Fibroblast of mammary gland (primary cell): ENCODE data around the gene MOBP.

Experiments used
- DNase-seq: peaks from one replicate; pipeline ENCODE4 v3.0.0-alpha.2; 2010; ENCODE audit warnings: low read depth
- H3K4me3 ChIP-seq: 2 replicates; pipeline ENCODE4 v1.5.1; 2011; ENCODE audit warnings: low read depth, mild to moderate bottlenecking, low read length, moderate library complexity; ENCODE audit not compliant: control insufficient read depth
- TF ChIP-seq, protein P1 (sequence below): conservative IDR thresholded peaks from 2 replicates; pipeline ENCODE4 v1.5.1; 2011; ENCODE audit warnings: low read depth, low read length, inconsistent platforms; ENCODE audit not compliant: control insufficient read depth, insufficient read depth

The MOBP gene

DNA sequence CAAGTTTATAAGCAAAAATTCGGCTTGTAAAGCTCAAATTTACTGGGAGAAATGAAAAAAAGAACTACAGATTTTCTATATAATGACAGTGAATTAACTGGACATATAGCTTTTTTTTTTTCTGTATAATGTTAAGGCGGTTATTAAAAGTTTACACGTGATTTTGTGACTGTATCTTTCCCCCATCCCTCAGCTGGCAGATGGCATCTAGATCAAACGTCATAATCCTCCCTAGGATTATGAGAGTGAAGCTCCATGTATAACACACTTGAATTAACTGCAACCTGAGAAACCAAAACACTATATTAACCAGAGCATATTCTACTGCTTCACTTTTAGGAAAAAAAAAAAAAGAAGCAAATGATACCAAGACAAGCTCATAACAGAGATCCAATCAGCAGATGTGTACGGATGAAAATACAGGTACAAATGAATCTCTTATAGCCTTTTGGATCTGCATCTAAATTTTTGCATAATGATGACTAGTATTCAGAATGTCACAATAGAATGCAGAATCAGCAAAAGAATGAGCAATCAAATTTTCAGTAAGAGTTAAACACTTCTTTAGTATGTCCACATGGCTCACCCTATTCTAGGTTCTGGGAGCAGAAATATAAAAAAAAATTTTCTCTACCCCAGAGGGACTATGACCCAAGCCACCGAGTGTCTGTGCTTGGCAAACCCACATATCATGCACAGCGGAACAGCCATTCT lies 12.4 kb downstream of the MOBP start:
- H3K4me3 ChIP-seq, result no peak overlapping the region
- no peak for DNase-seq
- TF ChIP-seq, protein P1, sequence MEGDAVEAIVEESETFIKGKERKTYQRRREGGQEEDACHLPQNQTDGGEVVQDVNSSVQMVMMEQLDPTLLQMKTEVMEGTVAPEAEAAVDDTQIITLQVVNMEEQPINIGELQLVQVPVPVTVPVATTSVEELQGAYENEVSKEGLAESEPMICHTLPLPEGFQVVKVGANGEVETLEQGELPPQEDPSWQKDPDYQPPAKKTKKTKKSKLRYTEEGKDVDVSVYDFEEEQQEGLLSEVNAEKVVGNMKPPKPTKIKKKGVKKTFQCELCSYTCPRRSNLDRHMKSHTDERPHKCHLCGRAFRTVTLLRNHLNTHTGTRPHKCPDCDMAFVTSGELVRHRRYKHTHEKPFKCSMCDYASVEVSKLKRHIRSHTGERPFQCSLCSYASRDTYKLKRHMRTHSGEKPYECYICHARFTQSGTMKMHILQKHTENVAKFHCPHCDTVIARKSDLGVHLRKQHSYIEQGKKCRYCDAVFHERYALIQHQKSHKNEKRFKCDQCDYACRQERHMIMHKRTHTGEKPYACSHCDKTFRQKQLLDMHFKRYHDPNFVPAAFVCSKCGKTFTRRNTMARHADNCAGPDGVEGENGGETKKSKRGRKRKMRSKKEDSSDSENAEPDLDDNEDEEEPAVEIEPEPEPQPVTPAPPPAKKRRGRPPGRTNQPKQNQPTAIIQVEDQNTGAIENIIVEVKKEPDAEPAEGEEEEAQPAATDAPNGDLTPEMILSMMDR, result no peak

DNA sequence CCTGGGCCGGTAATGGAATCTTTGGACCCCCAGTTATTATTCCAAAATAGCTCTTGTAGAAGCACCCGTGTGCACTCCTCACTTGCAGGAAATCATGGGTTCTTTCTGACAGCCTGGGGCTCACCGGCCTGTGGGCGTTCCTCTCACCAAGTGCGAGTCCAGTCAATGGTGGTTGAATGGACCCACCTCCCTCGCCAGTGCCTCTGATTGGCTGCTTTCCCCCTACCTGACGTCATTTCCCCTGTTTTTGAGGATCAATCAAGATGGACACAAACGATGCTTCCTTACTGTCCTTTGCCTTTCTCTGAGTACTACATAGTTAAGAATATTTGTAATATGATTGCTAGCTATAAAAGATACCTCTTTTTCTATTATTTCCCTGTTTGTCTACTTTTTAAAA lies 18.1 kb downstream of the MOBP start:
- no peak for DNase-seq
- TF ChIP-seq, protein P1, result no peak
- no peak overlapping the region for H3K4me3 ChIP-seq

DNA sequence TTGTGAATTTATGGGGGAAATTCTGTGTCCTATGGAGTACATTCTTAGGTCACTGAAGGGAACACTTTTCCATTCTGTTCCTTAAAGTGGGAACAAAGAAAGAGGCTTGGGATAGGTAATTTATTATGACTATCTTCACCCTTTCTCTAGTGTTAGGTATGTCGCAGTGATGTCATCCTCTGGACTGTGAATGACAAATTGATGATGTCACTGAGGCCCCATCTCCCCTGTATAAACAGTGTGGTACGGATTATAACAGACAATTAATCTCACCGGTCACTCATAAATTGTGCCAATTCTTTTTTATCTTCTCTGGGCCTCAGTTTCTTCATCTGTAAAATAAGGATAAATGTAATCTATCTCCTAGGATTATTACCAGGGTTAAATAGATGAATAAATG lies 23.5 kb downstream of the MOBP start:
- TF ChIP-seq, protein P1, result no peak
- no peak for DNase-seq
- H3K4me3 ChIP-seq, result no peak overlapping the region

DNA sequence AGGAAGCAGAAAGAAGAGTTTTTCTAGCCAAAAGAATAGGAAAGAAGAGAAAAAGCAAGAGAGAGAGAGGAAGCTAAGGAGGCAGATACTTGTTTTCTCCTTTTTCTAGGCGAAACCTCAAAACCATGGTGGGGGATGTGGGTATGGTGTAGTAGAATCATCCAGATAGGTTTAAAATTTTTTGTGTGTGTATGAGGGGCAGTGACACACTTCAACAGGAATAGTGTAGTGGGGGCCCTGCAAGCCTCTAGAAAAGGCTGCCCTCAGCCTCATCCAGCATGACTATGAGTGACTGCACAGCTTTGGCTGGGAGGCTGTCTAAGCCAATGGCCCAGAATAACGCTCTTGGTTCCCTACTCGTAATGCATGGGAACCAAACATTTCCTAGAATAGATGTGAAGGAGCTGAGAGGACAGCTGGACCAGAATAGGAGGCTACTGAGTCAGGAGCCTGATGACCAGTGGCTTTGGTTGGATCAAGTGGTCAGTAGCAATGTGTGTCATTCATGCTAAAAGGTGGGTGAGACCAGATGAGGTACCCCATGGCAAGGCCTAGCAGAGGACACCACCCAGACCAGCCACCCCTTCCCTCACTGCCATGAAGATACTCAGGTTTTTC lies 24.4 kb downstream of the MOBP start:
- no peak for DNase-seq
- TF ChIP-seq, protein P1, result no peak
- H3K4me3 ChIP-seq, result no peak overlapping the region

DNA sequence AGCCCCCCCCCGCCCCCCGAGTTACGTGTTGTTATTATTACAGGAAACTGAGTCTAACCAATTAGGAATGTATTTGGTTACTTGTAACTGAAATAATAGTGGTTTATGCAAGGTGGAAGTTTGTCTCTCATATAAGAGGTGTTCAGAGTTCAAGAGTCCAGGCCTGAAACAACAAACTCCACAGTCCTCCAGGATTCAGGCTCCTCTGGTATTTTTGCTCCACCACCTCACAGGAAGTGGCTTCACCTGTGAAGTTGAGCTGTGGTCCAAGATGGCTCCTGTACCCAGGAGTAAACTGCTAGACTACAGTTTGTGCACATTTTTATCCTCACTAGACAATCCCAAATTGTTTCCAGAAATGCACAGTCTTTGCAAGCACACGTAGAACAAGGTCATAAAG lies 27.3 kb downstream of the MOBP start:
- DNase-seq, result no peak
- H3K4me3 ChIP-seq, result no peak overlapping the region
- TF ChIP-seq, protein P1, result no peak

DNA sequence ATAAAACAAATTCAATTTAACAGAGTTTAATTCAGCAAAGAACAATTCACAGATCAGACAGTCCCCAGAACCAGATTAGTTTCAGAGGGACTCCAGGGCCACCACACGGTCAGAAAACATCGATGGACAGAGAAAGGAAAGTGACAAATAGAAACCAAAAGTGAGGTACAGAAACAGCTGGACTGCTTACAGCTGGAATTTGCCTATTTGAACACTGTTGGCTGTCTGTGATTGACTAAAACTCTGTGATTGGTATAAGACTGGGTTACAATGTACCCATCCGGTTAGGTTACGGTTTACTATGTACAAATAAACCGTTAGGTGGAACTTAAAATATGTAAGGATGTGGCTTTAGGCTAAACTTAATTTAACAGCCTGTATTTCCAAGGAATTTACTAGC lies 30.3 kb downstream of the MOBP start:
- H3K4me3 ChIP-seq, result no peak overlapping the region
- TF ChIP-seq, protein P1, result no peak
- no peak for DNase-seq

DNA sequence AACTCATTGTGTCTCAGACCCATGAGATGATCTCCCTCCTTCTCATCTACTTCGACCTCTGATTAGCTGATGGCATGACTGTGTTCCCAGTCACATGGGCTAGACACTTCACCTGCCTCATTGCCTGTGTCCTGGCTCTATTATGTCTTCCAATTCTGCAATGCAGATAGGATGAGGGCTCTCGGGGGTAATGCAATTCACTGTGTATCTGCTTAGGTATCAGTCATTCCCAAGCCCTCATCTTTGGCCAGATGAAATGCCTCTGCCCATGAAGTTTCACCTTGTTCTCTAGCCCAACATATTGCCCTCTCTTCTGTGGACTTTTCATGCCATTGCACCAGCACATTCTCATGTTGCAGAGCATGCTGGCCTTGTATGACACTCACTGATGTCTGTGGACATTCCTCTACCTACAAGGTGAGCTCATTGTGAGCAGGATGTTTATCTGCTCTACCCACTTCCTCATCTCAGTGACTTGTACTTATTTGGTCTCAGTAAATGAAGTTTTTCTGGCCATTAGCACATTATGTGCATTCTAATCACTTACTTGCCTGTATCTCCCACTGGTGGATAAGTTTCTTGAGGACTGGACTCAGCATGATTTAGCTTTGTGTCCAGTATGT lies 32.3 kb downstream of the MOBP start:
- DNase-seq, result no peak
- TF ChIP-seq, protein P1, result no peak
- H3K4me3 ChIP-seq, result no peak overlapping the region
